HepG2 (cell line): ENCODE data around the gene IL6R. TPM values are rescaled to one million over a fixed set of nuclear protein-coding genes. Genes with fewer than 3 reads are reported as not detected.

Experiments used
- ATAC-seq: fragments of 200-7000 bp; cut with Tn5 transposase; 3 replicates; pipeline ENCODE4 v1.9.1; 2020; ENCODE audit warnings: mild to moderate bottlenecking, moderate library complexity
- BruUV-seq: library from RNA; stranded (reverse); fragments of 400-500 nt; replicated peaks from 2 replicates; lab custom pipeline; 2021; lab: Mats Ljungman, UMichigan
- CTCF ChIA-PET: fragments of 300-600 bp; formaldehyde crosslinking; extraction: SDS; loops from one replicate; lab custom pipeline; 2021; ENCODE audit warnings: low total read pairs, inconsistent platforms, low intra/inter-chr PET ratio; lab: Yijun Ruan, JAX
- POLR2A ChIA-PET: fragments of 350-600 bp; sonication (Branson Sonifier 250); formaldehyde crosslinking; loops from one replicate; lab custom pipeline; 2020; ENCODE audit warnings: antibody characterized with exemption, inconsistent platforms; lab: Yijun Ruan, JAX
- DNase-seq: peaks from one replicate; pipeline ENCODE4 v3.0.0-alpha.2; 2015; ENCODE audit warnings: low spot score
- FAIRE-seq: peaks from 3 replicates; lab custom pipeline; 2011; peaks lifted over from hg19 to GRCh38; lab: Jason Lieb, UNC
- H2AFZ ChIP-seq: one replicate; pipeline ENCODE4 v1.6.1; 2011; ENCODE audit warnings: low read length, inconsistent platforms
- H3K27ac ChIP-seq: fragments of 300-600 bp; 3 replicates; pipeline ENCODE4 v1.8.0; 2011; ENCODE audit warnings: mixed run types, mild to moderate bottlenecking, mixed read lengths, low read length, inconsistent platforms; ENCODE audit not compliant: insufficient read depth; ENCODE audit errors: extremely low read length
- H3K27me3 ChIP-seq, 2 experiments: fragments of 200-600 bp in 1 of 2; 2 replicates in 1 of 2; 3 replicates in 1 of 2; pipeline versions ENCODE4 v1.6.0 to v1.8.0; 2011; ENCODE audit warnings: low read length in 2 of 2, mild to moderate bottlenecking in 2 of 2, moderate library complexity in 2 of 2, inconsistent platforms in 1 of 2; ENCODE audit not compliant: insufficient read depth in 2 of 2, control insufficient read depth in 1 of 2
- H3K36me3 ChIP-seq, 2 experiments: fragments of 200-600 bp in 1 of 2; replicated peaks in 1 of 2; 2 replicates in 1 of 2; 3 replicates in 1 of 2; pipeline versions ENCODE4 v1.5.1 to v1.8.0; 2011; ENCODE audit warnings: low read length in 2 of 2, inconsistent platforms in 1 of 2; ENCODE audit not compliant: insufficient read depth in 2 of 2, control insufficient read depth in 1 of 2
- H3K4me1 ChIP-seq: 2 replicates; pipeline ENCODE4 v1.5.1; 2012; ENCODE audit warnings: low read length, inconsistent platforms; ENCODE audit not compliant: insufficient read depth
- H3K4me2 ChIP-seq: 2 replicates; pipeline ENCODE4 v1.6.0; 2011; ENCODE audit warnings: low read depth, low read length, inconsistent platforms
- H3K4me3 ChIP-seq, 3 experiments: fragments of 200-600 bp in 1 of 3; sonication (generic), shearing (Covaris generic) in 1 of 3; replicated peaks in 1 of 3; 2 replicates each; pipeline ENCODE4 v1.5.1; 2011 to 2016; ENCODE audit warnings: low read length in 3 of 3, inconsistent platforms in 2 of 3, low read depth in 2 of 3, mild to moderate bottlenecking in 2 of 3, control low read depth in 1 of 3, mixed read lengths in 1 of 3; ENCODE audit not compliant: insufficient read depth in 1 of 3
- H3K79me2 ChIP-seq: one replicate; pipeline ENCODE4 v1.6.1; 2011; ENCODE audit warnings: low read length, inconsistent platforms; ENCODE audit not compliant: insufficient read depth
- H3K9ac ChIP-seq: 2 replicates; pipeline ENCODE4 v1.6.0; 2011; ENCODE audit warnings: mild to moderate bottlenecking, low read depth, low read length, inconsistent platforms; ENCODE audit not compliant: insufficient read depth
- H3K9me3 ChIP-seq: 2 replicates; pipeline ENCODE4 v1.5.1; 2012; ENCODE audit warnings: mild to moderate bottlenecking, low read length
- H4K20me1 ChIP-seq: 2 replicates; pipeline ENCODE4 v1.6.0; 2011; ENCODE audit warnings: inconsistent platforms, mild to moderate bottlenecking, low read length, moderate library complexity; ENCODE audit not compliant: insufficient read depth
- ARHGAP35 ChIP-seq: sonication (generic); formaldehyde crosslinking; IDR thresholded peaks from 2 replicates; pipeline ENCODE4 v1.9.0; 2022; ENCODE audit warnings: mild to moderate bottlenecking, inconsistent platforms, moderate library complexity, missing genetic modification reagents, borderline replicate concordance
- ARID5B ChIP-seq: IDR thresholded peaks from 2 replicates; pipeline ENCODE4 v1.4.0; 2020; ENCODE audit warnings: mild to moderate bottlenecking, missing genetic modification reagents
- ERF ChIP-seq: IDR thresholded peaks from 2 replicates; pipeline ENCODE4 v1.6.1; 2018; ENCODE audit warnings: missing biosample characterization, missing genetic modification reagents
- FOXA3 ChIP-seq: IDR thresholded peaks from 2 replicates; pipeline ENCODE4 v1.6.1; 2016; ENCODE audit warnings: missing genetic modification reagents, missing compliant biosample characterization
- FUBP1 ChIP-seq: sonication (generic); formaldehyde crosslinking; IDR thresholded peaks from 2 replicates; pipeline ENCODE4 v1.5.1; 2020; ENCODE audit warnings: missing genetic modification reagents, mild to moderate bottlenecking, borderline replicate concordance
- KDM6A ChIP-seq: IDR thresholded peaks from 2 replicates; pipeline ENCODE4 v1.6.1; 2016; ENCODE audit warnings: low read depth
- KLF11 ChIP-seq: IDR thresholded peaks from 2 replicates; pipeline ENCODE4 v1.6.1; 2016; ENCODE audit warnings: missing compliant biosample characterization
- NCOR1 ChIP-seq: fragments of 200-600 bp; sonication (generic); IDR thresholded peaks from 2 replicates; pipeline ENCODE4 v1.7.0; 2017; ENCODE audit warnings: antibody characterized with exemption, low read length, borderline replicate concordance
- NFE2L2 ChIP-seq: fragments of 150-350 bp; IDR thresholded peaks from 2 replicates; pipeline ENCODE4 v1.6.1; 2014; ENCODE audit warnings: low read length
- NR2F6 ChIP-seq, 2 experiments: IDR thresholded peaks; 2 replicates each; pipeline ENCODE4 v1.6.1; 2016; ENCODE audit warnings: antibody characterized with exemption in 1 of 2, mild to moderate bottlenecking in 1 of 2
- RARA ChIP-seq: IDR thresholded peaks from 2 replicates; pipeline ENCODE4 v1.6.1; 2016; ENCODE audit warnings: missing genetic modification reagents, missing compliant biosample characterization
- RXRB ChIP-seq: IDR thresholded peaks from 2 replicates; pipeline ENCODE4 v1.6.1; 2016; ENCODE audit warnings: borderline replicate concordance, missing genetic modification reagents, missing compliant biosample characterization
- SP1 ChIP-seq, 2 experiments: fragments of 450-650 bp in 1 of 2; sonication (generic) in 1 of 2; formaldehyde crosslinking in 1 of 2; IDR thresholded peaks; 2 replicates each; pipeline versions ENCODE4 v1.4.0 to v1.6.1; 2016 to 2020; ENCODE audit warnings: missing genetic modification reagents in 1 of 2
- TAF1 ChIP-seq: sonication (generic); formaldehyde crosslinking; IDR thresholded peaks from 2 replicates; pipeline ENCODE4 v1.4.0; 2020; ENCODE audit warnings: missing genetic modification reagents
- TBX2 ChIP-seq: sonication (generic); formaldehyde crosslinking; IDR thresholded peaks from 2 replicates; pipeline ENCODE4 v1.5.0; 2020; ENCODE audit warnings: missing genetic modification reagents, mild to moderate bottlenecking, borderline replicate concordance
- U2AF2 ChIP-seq: fragments of 200-400 bp; formaldehyde crosslinking; IDR thresholded peaks from 2 replicates; pipeline ENCODE4 v1.6.1; 2017; ENCODE audit warnings: low read depth, mild to moderate bottlenecking, low read length
- ZFY ChIP-seq: sonication (generic); formaldehyde crosslinking; IDR thresholded peaks from 2 replicates; pipeline ENCODE4 v1.4.0; 2020; ENCODE audit warnings: missing genetic modification reagents
- ZNF124 ChIP-seq: sonication (generic); formaldehyde crosslinking; IDR thresholded peaks from 2 replicates; pipeline ENCODE4 v1.4.0; 2020; ENCODE audit warnings: missing genetic modification reagents
- ZNF24 ChIP-seq: fragments of 450-650 bp; IDR thresholded peaks from 2 replicates; pipeline ENCODE4 v1.6.1; 2017; ENCODE audit warnings: antibody characterized with exemption, mild to moderate bottlenecking
- ZNF878 ChIP-seq: sonication (generic); formaldehyde crosslinking; IDR thresholded peaks from 2 replicates; pipeline ENCODE4 v1.8.1; 2023; ENCODE audit warnings: mild to moderate bottlenecking, missing genetic modification reagents, moderate library complexity
- WGBS: methylation state at CpG from one replicate; pipeline ENCODE4 v1.1.6; 2017; ENCODE audit warnings: low lambda C conversion rate; 5-methylcytosine and 5-hydroxymethylcytosine counted together
- in situ Hi-C: cut with HindIII; loops from 2 replicates; pipeline ENCODE4 v1.10.0; 2017; ENCODE audit warnings: low pct_unique_long_range_greater_than_20kb; ENCODE audit not compliant: extremely low pct_ligation_motif_present
- intact Hi-C: fragments of 100-400 bp; cut with micrococcal nuclease; formaldehyde crosslinking; loops from one replicate; pipeline ENCODE4 v1.10.0; 2022; ENCODE audit not compliant: unreplicated experiment
- polyA plus RNA-seq, 8 experiments: library from polyadenylated mRNA; depleted of rRNA in 3 of 8; stranded (reverse) in 7 of 8; unstranded in 1 of 8; fragments of >200 nt; fragmentation: Illumina TruSeq in 4 of 8; extraction: Trizol in 4 of 8; gene quantifications; 2 replicates each; pipeline versions ENCODE4 v1.2.1 to v1.2.3, GENCODE V29; 2011 to 2016; ENCODE audit warnings: low read depth in 4 of 8, missing spikeins in 1 of 8, mixed read lengths in 1 of 8; ENCODE audit not compliant: insufficient read depth in 1 of 8
- total RNA-seq, 5 experiments: library from RNA; depleted of rRNA; stranded (reverse); fragments of >200 nt; fragmentation: Illumina TruSeq; extraction: Trizol; gene quantifications; 2 replicates each; pipeline ENCODE4 v1.2.3, GENCODE V29; 2016; ENCODE audit warnings: low read depth in 1 of 5

Gene IL6R
- total and polyA plus RNA-seq, 2 of the 13 experiments (the other 11 are each of a cell fraction or from before 2014, with no cell fraction given), result 5.0 to 24.5 TPM

- TF ChIP-seq ERF (no peak), TBX2 (CRISPR knock-in tag) (no peak), ZFY (CRISPR knock-in tag) (no peak), ZNF124 (CRISPR knock-in tag) (no peak), SP1 (IDR thresholded peaks at IDR 0.05) (no peak), SP1 (CRISPR knock-in tag; IDR thresholded peaks at IDR 0.05) (no peak), ARHGAP35 (no peak), TAF1 (CRISPR knock-in tag) (no peak), ZNF878 (CRISPR knock-in tag) (no peak)
Observed at GRCh38 chr1:154496383-154496782, 91.2 kb downstream of the IL6R start (continued).

GRCh38 chr1:154497026-154497806, 92.1 kb downstream of the IL6R start:
- ChIA-PET CTCF (no interaction called here), POLR2A (no interaction called here)
- Histone ChIP-seq H3K4me1 (peaks cover 12% of the 10 kb centered on the region), H3K9ac (no peak overlapping the region), H3K4me2 (peak overlapping the region; percentile 29), H3K9me3 (no peaks in the 10 kb centered on the region), H3K79me2 (no peaks in the 10 kb centered on the region), H3K27ac (no peak overlapping the region), H3K36me3 (no peaks in the 10 kb centered on the region), H3K27me3 (peaks cover 2 to 40% of the 10 kb centered on the region in 2 experiments; a peak in 4 of 5 replicates), H4K20me1 (no peaks in the 10 kb centered on the region), H2AFZ (no peak overlapping the region), H3K4me3 (no peak overlapping the region)
- intact Hi-C loops, result no loop called here
- in situ Hi-C loops, result no loop called here
- no TSS peak for BruUV-seq
- WGBS, result 13% methylated on average over 5 of the region's 5 CpGs
- peak; percentile 67 for ATAC-seq
- FAIRE-seq, result no peak
- DNase-seq, result no peak
- no peak for TF ChIP-seq KDM6A (CRISPR knock-in tag)
- peak; percentile 37; the same call in 1 of the 2 replicates for TF ChIP-seq NCOR1
- peak; percentile 89 for TF ChIP-seq NR2F6 (IDR thresholded peaks at IDR 0.05)
- TF ChIP-seq NR2F6 (CRISPR knock-in tag; IDR thresholded peaks at IDR 0.05), result peak; percentile 88
- 0 out of 2 replicates have a peak, but pooled peaks have one; percentile 10 for TF ChIP-seq FOXA3 (CRISPR knock-in tag)
- TF ChIP-seq ZNF24, result no peak
- no peak for TF ChIP-seq U2AF2
- no peak for TF ChIP-seq NFE2L2
- TF ChIP-seq ARID5B (CRISPR knock-in tag), result peak; percentile 46
- TF ChIP-seq FUBP1 (CRISPR knock-in tag), result no peak
- peak; percentile 67 for TF ChIP-seq RARA (CRISPR knock-in tag)
- TF ChIP-seq KLF11, result no peak
- TF ChIP-seq RXRB (CRISPR knock-in tag), result peak; percentile 34; the same call in 1 of the 2 replicates
